ENCODE data around the gene FAM217B. TPM values are rescaled to one million over a fixed set of nuclear protein-coding genes. Genes with fewer than 3 reads are reported as not detected.

Gene FAM217B, protein sequence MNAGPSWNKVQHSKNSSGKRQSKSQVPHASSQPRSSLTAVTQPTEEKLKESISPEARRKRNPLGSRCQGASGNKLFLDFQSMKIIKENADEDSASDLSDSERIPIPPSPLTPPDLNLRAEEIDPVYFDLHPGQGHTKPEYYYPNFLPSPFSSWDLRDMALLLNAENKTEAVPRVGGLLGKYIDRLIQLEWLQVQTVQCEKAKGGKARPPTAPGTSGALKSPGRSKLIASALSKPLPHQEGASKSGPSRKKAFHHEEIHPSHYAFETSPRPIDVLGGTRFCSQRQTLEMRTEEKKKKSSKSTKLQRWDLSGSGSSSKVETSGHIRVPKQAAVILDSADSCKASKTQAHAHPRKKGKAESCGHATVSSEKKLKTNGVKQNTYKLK
- 5.4 to 8.5 TPM (median 6.4 TPM) in 5 replicates for total RNA-seq (2022; extraction: Qiagen RNA extraction; ENCODE audit: low read depth)

DNA sequence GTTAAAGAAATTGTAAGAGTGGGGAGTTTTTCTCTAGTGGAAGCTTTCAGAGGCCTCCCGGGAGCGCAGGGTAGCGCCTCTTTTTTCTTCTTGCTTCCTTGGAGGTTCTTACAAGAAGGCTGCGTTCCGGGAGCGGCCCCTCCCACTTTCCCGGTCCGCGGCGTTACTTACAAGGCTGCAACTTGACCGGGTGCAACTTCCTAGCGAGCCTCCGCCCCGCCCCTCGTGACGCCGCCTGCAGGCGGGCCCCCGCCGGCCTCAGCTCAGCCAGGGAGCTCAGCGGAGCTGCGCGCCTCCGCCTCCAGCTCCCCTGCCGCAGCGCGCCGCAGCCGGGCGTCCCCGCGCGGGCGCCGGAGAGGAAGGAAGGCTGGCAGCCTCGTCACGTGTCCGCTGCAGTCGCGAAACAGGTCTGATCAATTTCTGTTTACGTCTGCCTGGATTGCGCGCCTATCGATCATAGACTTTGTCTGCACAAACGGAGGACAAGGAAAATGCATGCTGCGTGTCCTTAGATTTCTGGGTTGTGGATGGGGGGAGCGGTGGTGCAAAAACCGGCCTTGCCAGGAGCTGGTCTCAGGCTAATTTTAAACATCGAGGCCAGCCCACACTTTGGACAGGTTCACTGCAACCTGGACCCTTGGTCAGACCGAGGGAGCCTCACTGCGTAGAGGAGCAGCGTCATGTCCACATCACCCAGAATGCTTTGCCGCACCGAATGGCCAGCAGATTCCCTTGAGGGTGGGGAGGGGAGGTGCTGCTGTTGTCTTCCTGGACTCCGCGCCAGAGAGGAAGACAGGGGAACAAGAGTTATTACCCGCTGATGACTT, at the start of gene FAM217B, which contains the start of gene PPP1R3D:
Gene FAM217B (plus strand): TSS at position 261 of the 827 bp plus-strand sequence. CDS start 3,555 bp downstream, outside the sequence.
Gene PPP1R3D (minus strand): TSS at position 177 of the 827 bp plus-strand sequence. CDS start 374 bp downstream, outside the sequence.

DNA sequence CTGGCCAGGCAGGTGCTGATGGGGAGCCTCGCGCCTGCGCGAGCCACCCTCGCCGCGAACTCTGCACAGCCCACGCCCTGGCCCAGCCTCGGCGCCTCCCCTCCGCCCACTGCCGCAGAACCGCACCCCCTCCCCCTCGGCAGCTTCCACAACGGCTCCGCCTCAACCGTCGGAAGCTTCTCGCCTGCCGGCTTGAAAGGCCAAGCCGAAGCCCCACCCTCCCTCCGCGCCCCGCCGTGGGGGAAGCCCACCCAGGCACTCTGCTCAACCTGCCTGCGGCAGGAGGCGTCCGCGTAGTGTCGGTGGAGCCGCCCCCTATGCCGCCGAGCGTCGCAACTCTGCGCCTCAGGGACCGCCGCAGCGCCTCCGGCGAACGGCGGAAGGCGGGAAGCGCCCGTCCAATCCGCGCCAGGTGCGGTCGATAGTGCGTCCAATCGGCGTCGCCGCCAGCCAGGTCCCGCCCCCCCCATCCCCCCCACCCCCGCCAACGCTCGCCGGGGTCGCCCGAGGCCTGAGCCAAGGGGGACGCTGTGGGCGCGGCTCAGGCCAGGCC, 6.8 kb upstream of the FAM217B start, which contains the start of gene SYCP2:
Gene SYCP2 (minus strand): TSS at position 342 of the 553 bp plus-strand sequence. CDS start 11,224 bp downstream, outside the sequence.

DNA sequence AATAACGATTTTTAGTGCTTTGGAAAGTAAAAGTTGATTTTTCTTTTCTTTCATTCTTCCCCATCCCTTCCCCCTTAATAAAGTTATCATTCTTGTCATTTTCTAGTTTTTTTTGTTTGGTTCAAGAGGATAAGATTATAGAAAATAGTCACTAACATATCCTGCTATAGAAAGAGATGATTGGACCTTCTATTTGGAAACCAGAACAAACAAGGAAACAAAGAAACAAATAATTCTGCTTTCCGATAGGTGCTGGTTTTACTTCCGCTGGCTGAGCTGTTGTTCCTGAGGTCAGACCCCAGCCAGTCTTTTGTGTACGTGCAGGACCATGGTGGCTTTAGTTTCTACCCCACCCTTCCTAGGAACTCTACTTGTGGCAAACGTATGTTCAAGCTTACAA, 17.9 kb downstream of the FAM217B start, which contains the start of gene CDH26:
Gene CDH26 (plus strand): TSS at position 301 of the 400 bp plus-strand sequence. CDS start 304 bp downstream, outside the sequence.

Other genes with a start within 250 kb of the FAM217B start
- 0.17 to 0.46 TPM (median 0.38 TPM) in 5 replicates for gene SYCP2, start 6.8 kb upstream of the FAM217B start, total RNA-seq (2022; extraction: Qiagen RNA extraction; ENCODE audit: low read depth)
- gene PPP1R3D, start 84 bp upstream of the FAM217B start, total RNA-seq (2022; extraction: Qiagen RNA extraction; ENCODE audit: low read depth), result 1.1 to 3.0 TPM (median 2.6 TPM) in 5 replicates
- 0.12 to 0.54 TPM (median 0.14 TPM) in 4 of 5 replicates, not detected in the other for gene CDH26, start 18.0 kb downstream of the FAM217B start, total RNA-seq (2022; extraction: Qiagen RNA extraction; ENCODE audit: low read depth)